Neural cell (in vitro differentiated cells): ENCODE results near the gene GRAMD4. TPM values are rescaled to one million over a fixed set of nuclear protein-coding genes. Genes with fewer than 3 reads are reported as not detected.

Experiments used
- H2AFZ ChIP-seq: fragments of 200-600, 300-800 bp; sonication (generic), shearing (Covaris generic); 2 replicates; pipeline ENCODE4 v1.6.0; 2014; ENCODE audit warnings: low read depth, mild to moderate bottlenecking, antibody characterized with exemption, low read length, moderate library complexity
- H3F3A ChIP-seq: fragments of 200-600 bp; shearing (Covaris generic); 2 replicates; pipeline ENCODE4 v1.6.1; 2016; ENCODE audit warnings: mild to moderate bottlenecking, moderate library complexity, mixed read lengths, antibody characterized with exemption, low read length; ENCODE audit not compliant: insufficient read depth, poor library complexity, severe bottlenecking
- H3K27ac ChIP-seq: fragments of 200-600, 300-800 bp; sonication (generic), shearing (Covaris generic); 2 replicates; pipeline ENCODE4 v1.5.1; 2014; ENCODE audit warnings: mild to moderate bottlenecking, low read length, moderate library complexity
- H3K27me3 ChIP-seq: fragments of 300-800, 200-600 bp; sonication (generic), shearing (Covaris generic); 2 replicates; pipeline ENCODE4 v1.6.0; 2014; ENCODE audit warnings: mild to moderate bottlenecking, low read depth, low read length, moderate library complexity; ENCODE audit not compliant: insufficient read depth
- H3K36me3 ChIP-seq: fragments of 300-800, 200-600 bp; sonication (generic), shearing (Covaris generic); 2 replicates; pipeline ENCODE4 v1.5.1; 2014; ENCODE audit warnings: mild to moderate bottlenecking, antibody characterized with exemption, low read length, moderate library complexity; ENCODE audit not compliant: insufficient read depth
- H3K4me2 ChIP-seq: fragments of 300-800, 200-600 bp; sonication (generic), shearing (Covaris generic); 2 replicates; pipeline ENCODE4 v1.6.0; 2014; ENCODE audit warnings: mild to moderate bottlenecking, low read length
- H3K4me3 ChIP-seq: fragments of 300-800, 200-600 bp; sonication (generic), shearing (Covaris generic); 2 replicates; pipeline ENCODE4 v1.5.1; 2014; ENCODE audit warnings: mild to moderate bottlenecking, low read length, moderate library complexity
- H3K79me2 ChIP-seq: fragments of 200-600 bp; shearing (Covaris generic); replicated peaks from 2 replicates; pipeline ENCODE4 v1.6.0; 2014; ENCODE audit warnings: mild to moderate bottlenecking, low read length, moderate library complexity; ENCODE audit not compliant: insufficient read depth
- H3K9ac ChIP-seq: fragments of 300-800, 200-600 bp; sonication (generic), shearing (Covaris generic); 2 replicates; pipeline ENCODE4 v1.6.1; 2016; ENCODE audit warnings: mild to moderate bottlenecking, low read length, mixed read lengths
- H3K9me2 ChIP-seq: fragments of 200-600 bp; shearing (Covaris generic); 2 replicates; pipeline ENCODE4 v1.6.1; 2016; ENCODE audit warnings: mild to moderate bottlenecking, low read length, mixed read lengths; ENCODE audit not compliant: insufficient read depth
- H3K9me3 ChIP-seq: fragments of 200-600, 300-800 bp; sonication (generic), shearing (Covaris generic); 2 replicates; pipeline ENCODE4 v1.6.1; 2016; ENCODE audit warnings: mild to moderate bottlenecking, mixed run types, low read length, moderate library complexity, mixed read lengths
- H4K20me1 ChIP-seq: fragments of 200-600 bp; shearing (Covaris generic); 2 replicates; pipeline ENCODE4 v1.6.1; 2016; ENCODE audit warnings: mild to moderate bottlenecking, mixed run types; ENCODE audit not compliant: insufficient read depth
- EP300 ChIP-seq: fragments of 450-650 bp; conservative IDR thresholded peaks from 2 replicates; pipeline ENCODE4 v1.6.1; 2014; ENCODE audit warnings: antibody characterized with exemption, mild to moderate bottlenecking, moderate library complexity; ENCODE audit not compliant: poor library complexity, severe bottlenecking
- EZH2 ChIP-seq: fragments of 200-600, 300-800 bp; shearing (Covaris generic), sonication (generic); IDR thresholded peaks from 2 replicates; pipeline ENCODE4 v1.6.1; 2014; ENCODE audit warnings: antibody characterized with exemption, low read length, borderline replicate concordance, mild to moderate bottlenecking; ENCODE audit not compliant: insufficient read depth, poor library complexity, severe bottlenecking
- MXI1 ChIP-seq: fragments of 450-650 bp; conservative IDR thresholded peaks from 2 replicates; pipeline ENCODE4 v1.6.1; 2014; ENCODE audit warnings: antibody characterized with exemption, mild to moderate bottlenecking; ENCODE audit not compliant: poor library complexity, severe bottlenecking
- POLR2AphosphoS5 ChIP-seq: IDR thresholded peaks from 2 replicates; pipeline ENCODE4 v1.6.1; 2012
- RAD21 ChIP-seq: fragments of 450-650 bp; conservative IDR thresholded peaks from 2 replicates; pipeline ENCODE4 v1.6.1; 2014; ENCODE audit warnings: antibody characterized with exemption, mild to moderate bottlenecking, moderate library complexity
- REST ChIP-seq: IDR thresholded peaks from 2 replicates; pipeline ENCODE4 v1.6.1; 2012; ENCODE audit warnings: borderline replicate concordance
- SMC3 ChIP-seq: fragments of 450-650 bp; conservative IDR thresholded peaks from 2 replicates; pipeline ENCODE4 v1.6.1; 2014; ENCODE audit warnings: antibody characterized with exemption, mild to moderate bottlenecking, moderate library complexity; ENCODE audit not compliant: poor library complexity
- TAF1 ChIP-seq: IDR thresholded peaks from 2 replicates; pipeline ENCODE4 v1.6.1; 2012; ENCODE audit warnings: low read depth
- polyA plus RNA-seq: library from polyadenylated mRNA; depleted of rRNA; stranded (reverse); fragments of >200 nt; gene quantifications from 2 replicates; pipeline ENCODE4 v1.2.3, GENCODE V29; 2014
- TF ChIP-seq, protein P1 (sequence below): fragments of 450-650 bp; IDR thresholded peaks from 2 replicates; pipeline ENCODE4 v1.5.1; 2014; ENCODE audit warnings: antibody characterized with exemption, mild to moderate bottlenecking, moderate library complexity; ENCODE audit not compliant: poor library complexity, severe bottlenecking

The GRAMD4 gene
- polyA plus RNA-seq, 1 donor from 2014 or later, result 35.6 TPM

- TF ChIP-seq REST (no peak), RAD21 (no peak), EP300 (no peak), EZH2 (no peak), POLR2AphosphoS5 (no peak), SMC3 (no peak), MXI1 (no peak), TAF1 (no peak)
- TF ChIP-seq, protein P1, sequence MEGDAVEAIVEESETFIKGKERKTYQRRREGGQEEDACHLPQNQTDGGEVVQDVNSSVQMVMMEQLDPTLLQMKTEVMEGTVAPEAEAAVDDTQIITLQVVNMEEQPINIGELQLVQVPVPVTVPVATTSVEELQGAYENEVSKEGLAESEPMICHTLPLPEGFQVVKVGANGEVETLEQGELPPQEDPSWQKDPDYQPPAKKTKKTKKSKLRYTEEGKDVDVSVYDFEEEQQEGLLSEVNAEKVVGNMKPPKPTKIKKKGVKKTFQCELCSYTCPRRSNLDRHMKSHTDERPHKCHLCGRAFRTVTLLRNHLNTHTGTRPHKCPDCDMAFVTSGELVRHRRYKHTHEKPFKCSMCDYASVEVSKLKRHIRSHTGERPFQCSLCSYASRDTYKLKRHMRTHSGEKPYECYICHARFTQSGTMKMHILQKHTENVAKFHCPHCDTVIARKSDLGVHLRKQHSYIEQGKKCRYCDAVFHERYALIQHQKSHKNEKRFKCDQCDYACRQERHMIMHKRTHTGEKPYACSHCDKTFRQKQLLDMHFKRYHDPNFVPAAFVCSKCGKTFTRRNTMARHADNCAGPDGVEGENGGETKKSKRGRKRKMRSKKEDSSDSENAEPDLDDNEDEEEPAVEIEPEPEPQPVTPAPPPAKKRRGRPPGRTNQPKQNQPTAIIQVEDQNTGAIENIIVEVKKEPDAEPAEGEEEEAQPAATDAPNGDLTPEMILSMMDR, result no peak
- H3K27ac ChIP-seq, result no peak overlapping the region
- no peaks in the 10 kb centered on the region for H3K9me2 ChIP-seq
- H3K9ac ChIP-seq, result no peak overlapping the region
- H3K4me2 ChIP-seq, result no peak overlapping the region
- no peaks in the 10 kb centered on the region for H3K9me3 ChIP-seq
- no peaks in the 10 kb centered on the region for H3K36me3 ChIP-seq
- no peak overlapping the region for H2AFZ ChIP-seq
- H4K20me1 ChIP-seq, result no peaks in the 10 kb centered on the region
- no peak overlapping the region for H3K4me3 ChIP-seq
- no peaks in the 10 kb centered on the region for H3K79me2 ChIP-seq
- H3F3A ChIP-seq, result no peaks in the 10 kb centered on the region
- no peaks in the 10 kb centered on the region for H3K27me3 ChIP-seq
Measured at GRCh38 chr22:46607483-46608114, 12.6 kb upstream of the GRAMD4 start.

DNA sequence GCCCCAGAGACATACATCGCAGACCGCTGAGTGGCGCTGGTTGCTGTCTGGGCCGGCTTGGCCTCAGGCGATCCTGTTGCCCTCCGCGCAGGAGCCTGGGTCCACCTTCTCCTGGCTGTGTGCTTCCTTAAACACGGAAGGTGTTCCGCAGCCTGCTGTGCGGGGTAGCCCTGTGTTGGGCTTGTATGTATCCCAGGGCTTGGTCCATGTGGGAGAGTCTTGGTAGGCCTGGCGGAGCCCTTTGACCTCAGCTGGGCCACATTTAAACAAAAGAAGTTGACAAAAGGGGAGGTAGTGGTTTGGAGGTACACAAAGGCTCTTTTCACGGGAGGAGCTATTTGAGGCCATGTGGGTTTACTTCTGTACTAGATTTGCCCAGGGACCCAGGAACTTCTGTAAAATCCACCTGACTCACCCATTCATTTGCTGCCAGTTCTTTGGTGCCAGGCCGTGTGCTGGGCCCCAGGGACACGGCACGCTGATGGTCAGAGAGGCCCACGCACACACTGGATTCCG is 11.0 kb upstream of the GRAMD4 start:
- Histone ChIP-seq H2AFZ (no peak overlapping the region), H3K27ac (no peak overlapping the region), H3K9me2 (no peaks in the 10 kb centered on the region), H3K9ac (no peak overlapping the region), H3K9me3 (no peaks in the 10 kb centered on the region), H3K36me3 (no peaks in the 10 kb centered on the region), H3K4me3 (no peak overlapping the region), H3K4me2 (no peak overlapping the region), H3K27me3 (no peaks in the 10 kb centered on the region), H4K20me1 (no peaks in the 10 kb centered on the region), H3K79me2 (peaks cover 1% of the 10 kb centered on the region), H3F3A (no peaks in the 10 kb centered on the region)
- no peak for TF ChIP-seq REST
- TF ChIP-seq, protein P1, result no peak
- no peak for TF ChIP-seq POLR2AphosphoS5
- TF ChIP-seq MXI1, result no peak
- no peak for TF ChIP-seq TAF1
- no peak for TF ChIP-seq EZH2
- no peak for TF ChIP-seq SMC3
